Measurements from ENCODE around the gene ADRA2B.

Gene ADRA2B

GRCh38 chr2:96103187-96103601 is 13.2 kb downstream of the ADRA2B start:
- no peak overlapping the region for H3K4me3 ChIP-seq (ENCODE audit: low read depth, low read length)
- no peak for TF ChIP-seq CTCF (IDR thresholded peaks at IDR 0.05; ENCODE audit: insufficient read depth, low read depth, low read length, missing control alignments)
- no peak for DNase-seq (ENCODE audit: low read depth)

- H3K4me3 ChIP-seq (ENCODE audit: low read depth, low read length): no peak overlapping the region
- no peak for DNase-seq (ENCODE audit: low read depth)
- TF ChIP-seq CTCF (IDR thresholded peaks at IDR 0.05; ENCODE audit: insufficient read depth, low read depth, low read length, missing control alignments): no peak
These were observed 13.7 kb downstream of the ADRA2B start for GRCh38 chr2:96102596-96103186.

- no peak overlapping the region for H3K4me3 ChIP-seq (ENCODE audit: low read depth, low read length)
- no peak for TF ChIP-seq CTCF (IDR thresholded peaks at IDR 0.05; ENCODE audit: insufficient read depth, low read depth, low read length, missing control alignments)
- no peak for DNase-seq (ENCODE audit: low read depth)
These were observed 15.5 kb downstream of the ADRA2B start for GRCh38 chr2:96100893-96101304.

- TF ChIP-seq CTCF (IDR thresholded peaks at IDR 0.05; ENCODE audit: insufficient read depth, low read depth, low read length, missing control alignments): no peak
- no peak overlapping the region for H3K4me3 ChIP-seq (ENCODE audit: low read depth, low read length)
- DNase-seq (ENCODE audit: low read depth): no peak
These were observed 16.2 kb downstream of the ADRA2B start for GRCh38 chr2:96099861-96100798.

- H3K4me3 ChIP-seq (ENCODE audit: low read depth, low read length): no peak overlapping the region
- TF ChIP-seq CTCF (IDR thresholded peaks at IDR 0.05; ENCODE audit: insufficient read depth, low read depth, low read length, missing control alignments): no peak
- DNase-seq (ENCODE audit: low read depth): no peak
These were observed 17.3 kb downstream of the ADRA2B start for GRCh38 chr2:96098900-96099590.

- no peak overlapping the region for H3K4me3 ChIP-seq (ENCODE audit: low read depth, low read length)
- no peak for TF ChIP-seq CTCF (IDR thresholded peaks at IDR 0.05; ENCODE audit: insufficient read depth, low read depth, low read length, missing control alignments)
- DNase-seq (ENCODE audit: low read depth): no peak
These were observed 18.2 kb downstream of the ADRA2B start for GRCh38 chr2:96097951-96098823.
